SIG-M5 treated with dmso at 0.1 percent for 504 hours (cell line): Measurements from ENCODE around the gene APLF.

Experiments
- DNase-seq: peaks from one replicate; lab custom pipeline; 2025; ENCODE audit not compliant: unreplicated experiment; lab: John Stamatoyannopoulos, UW

APLF gene

DNA sequence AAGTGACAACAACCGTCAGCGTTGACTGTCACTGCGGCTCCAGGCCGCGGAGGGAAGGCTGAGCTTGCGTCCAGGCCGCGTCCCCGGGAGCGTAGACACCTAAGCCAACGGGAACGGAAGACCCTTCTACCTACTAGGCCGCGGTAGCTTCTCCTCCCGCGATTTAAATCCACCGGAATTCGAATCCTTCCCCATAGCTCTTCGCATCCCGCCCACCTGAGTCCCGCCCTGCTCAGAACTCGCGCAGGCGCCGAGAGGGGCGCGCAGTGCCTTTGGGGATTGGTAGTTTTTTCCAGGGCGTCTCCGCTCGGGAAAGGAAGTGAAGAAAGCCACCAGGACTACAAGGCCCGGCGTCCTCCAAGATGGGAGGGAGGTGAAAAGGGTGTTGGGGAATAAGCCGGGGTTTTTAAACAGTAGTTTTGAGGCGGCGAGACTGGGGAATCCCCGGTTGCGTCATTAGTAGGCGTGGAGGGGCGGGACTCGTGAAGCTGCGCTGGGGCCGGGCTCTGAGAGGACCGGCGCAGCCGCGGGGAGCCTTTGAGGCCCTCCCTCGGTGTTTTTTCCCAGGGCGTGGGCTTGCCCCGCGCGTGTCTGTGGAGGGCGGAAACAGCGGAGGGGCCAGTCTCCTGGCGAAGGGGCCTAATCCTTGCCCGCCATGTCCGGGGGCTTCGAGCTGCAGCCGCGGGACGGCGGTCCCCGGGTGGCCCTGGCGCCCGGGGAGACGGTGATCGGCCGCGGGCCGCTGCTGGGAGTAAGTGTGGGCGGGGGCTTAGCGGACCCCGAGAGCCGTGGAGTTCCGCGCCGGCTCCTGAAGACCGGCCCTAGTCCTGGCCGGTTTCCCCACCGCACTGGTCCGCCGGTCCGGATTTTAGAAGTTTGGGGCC is at the start of gene APLF, which contains the start of gene FBXO48:
TSS of gene APLF (plus strand) at position 509 of the 884 bp plus-strand sequence. CDS start at position 656, 147 bp downstream.
TSS of gene FBXO48 (minus strand) at position 218 of the 884 bp plus-strand sequence. CDS start 2,149 bp downstream, outside the sequence.
- DNase-seq = peak; percentile 99

GRCh38 chr2:68417926-68418325 is 49.5 kb upstream of the APLF start:
- peak; percentile 19 for DNase-seq

- no peak for DNase-seq
Observed at GRCh38 chr2:68418419-68418818, 49.0 kb upstream of the APLF start.

GRCh38 chr2:68418855-68419254 is 48.5 kb upstream of the APLF start:
- no peak for DNase-seq

DNA sequence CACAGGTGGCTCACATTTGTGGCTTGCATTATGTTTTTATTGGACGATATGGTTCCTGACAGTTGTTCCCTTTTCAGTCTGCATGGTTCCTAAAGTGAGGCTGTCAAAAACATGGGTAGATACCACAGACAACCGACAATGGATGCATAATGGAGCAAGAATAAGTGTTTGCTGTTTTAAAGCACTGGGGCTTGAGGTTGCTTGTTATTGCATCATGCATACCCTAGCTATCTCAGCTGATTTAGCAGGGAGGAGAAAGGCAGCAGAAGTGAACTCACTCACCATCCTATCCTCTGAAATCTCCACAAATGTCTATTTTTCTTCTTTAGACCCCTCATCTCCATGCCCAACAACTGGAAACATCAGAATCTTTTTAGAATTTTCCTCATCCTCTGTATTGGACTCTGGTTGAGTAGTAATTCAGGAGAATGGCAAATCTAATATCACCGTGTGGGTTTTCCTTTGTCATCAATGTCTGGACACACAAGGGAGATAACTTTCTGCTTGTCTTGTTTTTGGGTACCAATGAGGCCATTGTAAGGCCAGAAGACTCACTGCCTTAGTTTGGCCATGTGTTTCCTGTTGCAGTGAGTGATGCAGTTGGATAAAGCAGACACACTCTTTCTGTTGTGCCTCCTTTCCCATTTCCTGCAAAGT is 47.0 kb upstream of the APLF start:
- DNase-seq = peak; percentile 96

DNA sequence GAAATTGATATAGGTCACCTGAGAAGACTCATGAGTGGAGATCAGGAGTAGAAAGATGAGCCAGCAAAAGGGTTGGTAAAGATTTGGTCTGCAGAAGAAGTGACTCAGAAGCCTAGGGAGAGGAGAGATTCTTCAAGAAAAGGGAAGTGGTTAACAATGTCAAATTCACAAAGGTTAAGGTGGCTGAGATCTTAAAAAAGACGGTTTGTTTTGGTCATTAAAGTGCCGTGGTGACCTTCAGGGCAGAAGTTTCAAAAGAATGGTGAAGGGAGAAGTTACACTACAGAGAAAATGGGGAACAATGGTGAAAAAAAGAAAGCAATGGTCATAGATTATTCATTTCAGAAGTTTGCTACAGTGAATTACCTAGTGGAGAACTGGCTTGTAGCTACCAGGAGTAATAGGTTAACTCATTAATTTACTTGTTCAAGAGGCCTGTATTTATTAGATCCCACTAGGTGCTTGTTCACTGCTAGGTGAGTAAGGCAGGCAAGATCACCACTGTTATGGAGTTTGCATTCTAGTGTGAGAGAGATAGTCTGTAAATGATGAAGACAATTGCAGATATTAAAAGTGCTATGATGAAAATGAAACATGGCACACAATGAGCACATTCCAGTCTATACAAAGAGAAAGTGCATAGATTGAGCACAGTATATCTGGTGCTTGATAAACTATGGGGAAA is 43.3 kb upstream of the APLF start:
- DNase-seq = peak; percentile 99

DNA sequence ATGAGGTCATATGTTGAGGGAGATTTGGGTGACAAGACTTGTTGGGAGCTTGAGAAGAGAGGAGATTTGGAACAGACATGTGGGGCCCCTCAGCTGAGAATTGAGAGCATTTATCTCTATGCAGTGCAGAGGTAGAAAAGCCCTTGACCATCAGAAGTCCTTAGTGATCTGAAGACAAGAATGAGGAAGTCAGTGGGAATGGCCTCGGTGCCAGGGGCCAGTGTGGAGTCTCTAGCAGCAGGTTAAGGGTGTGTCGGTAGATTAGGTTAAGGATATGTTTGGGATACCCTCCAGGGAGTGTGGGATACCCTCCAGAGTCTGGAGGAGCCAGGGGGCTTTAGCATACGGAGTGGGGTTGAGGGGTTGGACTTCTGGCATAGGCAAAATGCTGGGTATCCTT is 41.9 kb upstream of the APLF start:
- DNase-seq = no peak

DNA sequence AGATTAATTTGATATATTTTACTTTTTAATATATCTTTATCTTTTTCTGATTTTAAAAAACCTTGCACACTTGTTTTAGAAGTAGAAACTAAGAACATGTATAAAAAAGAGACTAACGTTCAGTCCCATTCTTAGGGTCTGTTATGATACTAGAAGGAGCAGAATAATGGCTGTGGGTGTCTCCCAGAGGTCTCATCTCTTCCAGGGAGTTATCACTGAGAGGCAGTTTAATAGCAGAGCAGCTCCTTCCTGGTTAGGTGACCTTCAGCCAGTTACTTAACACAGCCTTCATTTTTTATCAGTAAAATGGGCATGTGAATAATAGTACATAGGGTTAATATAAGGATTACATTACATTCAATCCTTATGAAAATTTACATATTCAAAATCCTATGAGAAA is 40.9 kb upstream of the APLF start:
- DNase-seq = no peak

DNA sequence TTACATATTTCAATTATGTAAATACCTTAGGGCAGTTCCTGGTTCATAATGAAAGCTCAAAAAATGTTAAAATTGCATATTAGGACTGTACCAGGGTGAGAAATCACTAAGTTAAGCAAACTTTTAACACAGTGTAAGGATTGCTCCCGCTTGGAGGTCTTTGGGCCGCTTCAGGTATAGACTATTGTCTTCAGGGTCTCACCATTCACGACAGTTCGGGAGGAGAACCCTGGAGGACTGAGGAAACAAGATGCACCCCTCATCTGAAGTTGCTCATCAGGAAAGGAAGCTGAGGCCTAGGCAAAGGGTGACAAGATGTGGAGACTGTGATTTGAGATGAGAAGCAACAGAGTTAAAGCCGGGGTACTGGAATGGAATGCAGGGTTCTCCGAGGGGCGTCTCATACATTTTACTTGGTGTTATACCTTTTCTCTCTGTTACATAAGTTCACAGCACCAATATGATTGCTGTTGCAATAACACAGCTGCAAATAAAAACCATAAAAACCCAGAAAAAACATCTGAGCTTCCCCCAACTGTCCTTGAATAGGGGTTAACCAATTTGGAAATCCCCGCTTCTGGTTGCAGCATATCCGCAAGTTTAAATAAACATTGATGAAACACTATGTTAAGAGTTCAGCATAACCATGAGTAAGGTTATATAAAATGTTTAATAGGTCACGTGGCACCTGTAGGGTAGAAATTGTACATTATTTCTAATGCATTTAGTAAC is 40.4 kb upstream of the APLF start:
- peak; percentile 96 for DNase-seq

DNA sequence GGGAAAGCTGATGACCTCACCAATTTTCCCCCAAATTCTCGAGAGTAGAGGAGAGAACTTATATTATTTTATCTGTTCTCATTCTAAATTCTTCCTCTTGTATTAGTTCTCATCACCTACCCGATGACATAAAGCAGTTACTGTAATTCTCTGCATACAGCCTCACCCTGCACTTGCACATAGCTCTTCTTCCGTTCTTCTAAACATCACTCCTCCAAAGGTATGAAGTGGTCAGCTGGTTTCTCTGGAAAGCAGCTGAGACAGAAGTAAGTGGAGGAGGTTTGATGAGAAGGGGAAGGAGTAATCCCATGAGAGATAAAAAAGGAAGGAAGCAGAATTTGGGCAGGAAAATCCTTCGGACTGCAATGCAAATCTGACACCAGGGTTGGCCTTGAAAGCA is 39.3 kb upstream of the APLF start:
- DNase-seq = no peak

- DNase-seq = no peak
Observed at GRCh38 chr2:68428746-68429145, 38.6 kb upstream of the APLF start.

GRCh38 chr2:68429311-68429826 is 38.0 kb upstream of the APLF start:
- no peak for DNase-seq

GRCh38 chr2:68431316-68431972 is 35.9 kb upstream of the APLF start:
- DNase-seq = no peak

- DNase-seq = no peak
Observed at GRCh38 chr2:68432696-68433658, 34.4 kb upstream of the APLF start.

- DNase-seq = peak; percentile 72
Observed at GRCh38 chr2:68434981-68435380, 32.4 kb upstream of the APLF start.

- no peak for DNase-seq
Observed at GRCh38 chr2:68435615-68436014, 31.8 kb upstream of the APLF start.

- DNase-seq = no peak
Observed at GRCh38 chr2:68436270-68436669, 31.1 kb upstream of the APLF start.

- DNase-seq = peak; percentile 85
Observed at GRCh38 chr2:68438455-68439303, 28.7 kb upstream of the APLF start.
